ENCODE measurements around the gene ZNF326.

The ZNF326 gene

DNA sequence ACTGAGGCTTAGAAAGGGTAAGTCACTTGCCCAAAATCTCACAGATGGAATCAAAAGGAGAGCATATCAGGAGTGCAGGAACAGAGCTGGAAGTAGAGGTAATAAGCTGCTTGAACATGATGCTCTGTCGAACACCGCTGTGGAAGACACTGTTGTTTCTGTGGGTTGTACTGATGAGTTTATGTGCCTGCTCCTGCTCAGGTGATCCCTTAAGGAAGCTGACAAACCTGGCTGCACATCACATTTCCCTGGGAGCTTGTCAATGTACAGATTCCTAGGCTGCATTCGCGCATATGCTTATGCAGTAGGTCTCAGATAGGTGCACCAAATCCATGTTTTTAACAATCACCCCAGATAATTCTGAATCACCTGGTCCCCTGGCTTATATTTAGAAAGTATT is 79.7 kb downstream of the ZNF326 start:
- DNase-seq (ENCODE audit: low spot score), result no peak

DNA sequence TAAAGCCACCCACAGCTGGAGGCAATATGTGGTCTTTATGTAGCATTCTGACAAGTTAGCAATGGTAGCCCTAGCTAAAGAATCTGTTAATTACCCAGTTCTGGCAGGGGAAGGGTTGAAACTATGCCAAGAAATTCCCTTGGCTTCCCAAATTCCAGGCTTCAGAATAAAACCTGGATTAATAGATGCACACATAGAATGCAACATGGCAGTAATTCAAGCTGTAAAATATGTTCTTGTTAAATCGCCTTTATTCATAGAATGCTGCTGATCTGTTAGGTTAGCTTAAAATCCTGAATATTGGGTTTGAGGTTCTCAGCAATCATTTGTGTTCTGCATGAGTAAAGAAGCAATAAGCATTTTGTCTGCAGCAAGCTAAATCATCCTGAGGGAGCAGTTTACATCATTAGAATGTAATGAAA is 80.1 kb downstream of the ZNF326 start:
- DNase-seq (ENCODE audit: low spot score), result no peak

DNA sequence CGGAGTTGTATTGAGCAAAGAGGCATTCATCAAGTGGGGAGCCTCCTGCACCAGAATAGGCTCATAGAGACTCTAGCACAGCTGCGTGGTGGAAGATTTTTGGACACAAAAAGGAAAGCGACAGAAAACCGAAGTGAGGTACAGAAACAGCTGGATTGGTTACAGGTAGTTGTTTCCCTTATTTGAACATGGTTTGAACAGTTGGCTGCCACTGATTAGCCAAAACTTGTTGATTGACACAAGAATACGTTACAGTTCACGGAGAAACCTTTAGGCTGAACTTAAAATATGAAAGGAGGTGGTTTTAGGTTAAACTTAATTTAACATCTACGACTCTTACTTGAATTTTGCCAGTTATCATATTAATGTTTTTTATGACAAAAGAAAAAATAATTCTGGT is 89.1 kb downstream of the ZNF326 start:
- DNase-seq (ENCODE audit: low spot score), result no peak

Measured in globus pallidus (tissue), 1 donor.